Measurements from ENCODE around the gene AFAP1. TPM values are rescaled to one million over a fixed set of nuclear protein-coding genes. Genes with fewer than 3 reads are reported as not detected.

The AFAP1 gene
- total and polyA plus RNA-seq, 2 of the 4 experiments (the other 2 are of a cell fraction) = 48.2 to 80.9 TPM

DNA sequence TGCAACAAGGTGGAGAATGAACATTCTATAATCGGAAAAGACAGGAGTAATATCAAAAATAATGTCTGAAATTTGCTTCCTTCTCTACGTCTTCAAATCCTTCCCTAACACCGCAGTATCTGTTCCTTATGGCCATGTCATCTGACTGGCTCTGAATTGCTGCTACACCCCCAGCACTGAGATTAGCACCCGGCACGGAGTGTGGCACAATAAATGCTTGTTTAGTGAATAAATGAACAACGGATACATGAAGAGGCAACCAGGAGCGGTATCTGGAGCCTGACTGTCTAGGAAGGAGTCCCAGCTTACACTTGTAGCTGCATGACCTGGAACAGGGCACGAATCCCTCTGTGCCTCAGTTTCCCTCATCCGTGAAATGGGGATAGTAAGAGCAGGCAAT is 164.3 kb downstream of the AFAP1 start:
- Histone ChIP-seq H3K14ac (replicated peaks; ENCODE audit: low read depth, low read length) (no peak overlapping the region), H4K8ac (ENCODE audit: low read depth in 2 of 2, low read length in 2 of 2) (no peak overlapping the region), H3K56ac (ENCODE audit: extremely low read depth, insufficient read depth, low read length) (no peak overlapping the region), H3K9me1 (ENCODE audit: insufficient read depth, low read length) (no peaks in the 10 kb centered on the region), H3K36me3 (ENCODE audit: control insufficient read depth, insufficient read depth, low read length) (peaks cover 75% of the 10 kb centered on the region), H2BK20ac (ENCODE audit: low read depth, low read length) (no peak overlapping the region), H3K27me3 (ENCODE audit: control insufficient read depth, insufficient read depth, low read length) (no peaks in the 10 kb centered on the region), H4K5ac (ENCODE audit: low read depth, low read length) (no peak overlapping the region), H3K4me1 (ENCODE audit: control insufficient read depth, insufficient read depth, low read length) (peaks cover 13% of the 10 kb centered on the region), H3K27ac (ENCODE audit: insufficient read depth, low read length) (no peak overlapping the region), H2BK5ac (ENCODE audit: low read depth, low read length, poor library complexity, severe bottlenecking) (no peak overlapping the region), H2BK120ac (ENCODE audit: low read depth, low read length) (no peak overlapping the region), H4K20me1 (ENCODE audit: insufficient read depth, low read length) (peaks cover 50% of the 10 kb centered on the region), H2BK15ac (ENCODE audit: low read depth, low read length) (no peak overlapping the region), H3K4ac (ENCODE audit: low read depth, low read length) (no peak overlapping the region), H3K18ac (ENCODE audit: low read depth, low read length) (no peak overlapping the region), H3K9ac (ENCODE audit: low read depth, low read length) (no peak overlapping the region), H3K4me2 (ENCODE audit: low read depth, low read length) (no peak overlapping the region), H2AK9ac (replicated peaks; ENCODE audit: low read depth, low read length, poor library complexity) (no peak overlapping the region), H4K91ac (ENCODE audit: insufficient read depth, low read depth, low read length) (no peak overlapping the region), H3K4me3 (ENCODE audit: insufficient read depth, low read depth, low read length) (no peak overlapping the region), H3K9me3 (ENCODE audit: control insufficient read depth, insufficient read depth, low read length) (no peaks in the 10 kb centered on the region), H3K79me1 (ENCODE audit: low read depth in 1 of 2, low read length in 2 of 2) (peaks cover 31 to 87% of the 10 kb centered on the region in 2 experiments), H2AFZ (replicated peaks; ENCODE audit: low read length, poor library complexity) (no peak overlapping the region), H3K23ac (ENCODE audit: low read depth, low read length) (no peak overlapping the region), H2AK5ac (ENCODE audit: low read depth, low read length) (no peak overlapping the region)
- no peak for DNase-seq
- no peak for ATAC-seq (ENCODE audit: low read depth)
- CTCF ChIA-PET = no interaction called here
- POLR2A ChIA-PET (ENCODE audit: unreplicated experiment) = no interaction called here
- dilution Hi-C loops (cut with HindIII; ENCODE audit: low sequenced_read_pairs, unreplicated experiment) = no loop called here
- in situ Hi-C loops (cut with MboI; ENCODE audit: low sequenced_read_pairs) = no loop called here
- BruUV-seq (replicated peaks) = no TSS peak
- whole genome bisulfite sequencing, 2 experiments (ENCODE audit: extremely low coverage in 2 of 2, insufficient read length in 1 of 2) = 100% methylated on average over 2 of the region's 9 CpGs; no CpG with 5 or more reads in 1 of the 2 experiments
- intact Hi-C loops (cut with micrococcal nuclease) = no loop called here
- TF ChIP-seq NFE2L2 (IDR thresholded peaks at IDR 0.05; ENCODE audit: low read depth, low read length) (no peak), RAD21 (IDR thresholded peaks at IDR 0.05; ENCODE audit: low read length) (no peak), POLR2A (IDR thresholded peaks at IDR 0.05; ENCODE audit: low read depth, low read length) (no peak), MXI1 (IDR thresholded peaks at IDR 0.05; ENCODE audit: borderline replicate concordance, low read depth, low read length) (no peak), MAZ (IDR thresholded peaks at IDR 0.05; ENCODE audit: borderline replicate concordance, low read depth, low read length) (no peak), SMC3 (IDR thresholded peaks at IDR 0.05; ENCODE audit: low read depth, low read length) (no peak), RCOR1 (IDR thresholded peaks at IDR 0.05; ENCODE audit: insufficient replicate concordance, low read length) (no peak), CHD1 (IDR thresholded peaks at IDR 0.05; ENCODE audit: low read depth, low read length) (no peak), RFX5 (IDR thresholded peaks at IDR 0.05; ENCODE audit: low read depth, low read length) (no peak), MAFK (IDR thresholded peaks at IDR 0.05; ENCODE audit: low read depth, low read length) (no peak), BHLHE40 (IDR thresholded peaks at IDR 0.05; ENCODE audit: low read depth, low read length) (no peak), FOS (IDR thresholded peaks at IDR 0.05; ENCODE audit: low read depth, low read length) (no peak)
- TF ChIP-seq, protein P1, sequence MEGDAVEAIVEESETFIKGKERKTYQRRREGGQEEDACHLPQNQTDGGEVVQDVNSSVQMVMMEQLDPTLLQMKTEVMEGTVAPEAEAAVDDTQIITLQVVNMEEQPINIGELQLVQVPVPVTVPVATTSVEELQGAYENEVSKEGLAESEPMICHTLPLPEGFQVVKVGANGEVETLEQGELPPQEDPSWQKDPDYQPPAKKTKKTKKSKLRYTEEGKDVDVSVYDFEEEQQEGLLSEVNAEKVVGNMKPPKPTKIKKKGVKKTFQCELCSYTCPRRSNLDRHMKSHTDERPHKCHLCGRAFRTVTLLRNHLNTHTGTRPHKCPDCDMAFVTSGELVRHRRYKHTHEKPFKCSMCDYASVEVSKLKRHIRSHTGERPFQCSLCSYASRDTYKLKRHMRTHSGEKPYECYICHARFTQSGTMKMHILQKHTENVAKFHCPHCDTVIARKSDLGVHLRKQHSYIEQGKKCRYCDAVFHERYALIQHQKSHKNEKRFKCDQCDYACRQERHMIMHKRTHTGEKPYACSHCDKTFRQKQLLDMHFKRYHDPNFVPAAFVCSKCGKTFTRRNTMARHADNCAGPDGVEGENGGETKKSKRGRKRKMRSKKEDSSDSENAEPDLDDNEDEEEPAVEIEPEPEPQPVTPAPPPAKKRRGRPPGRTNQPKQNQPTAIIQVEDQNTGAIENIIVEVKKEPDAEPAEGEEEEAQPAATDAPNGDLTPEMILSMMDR (conservative IDR thresholded peaks at IDR 0.05; ENCODE audit: low read depth, low read length) = no peak
- TF ChIP-seq, protein P2, sequence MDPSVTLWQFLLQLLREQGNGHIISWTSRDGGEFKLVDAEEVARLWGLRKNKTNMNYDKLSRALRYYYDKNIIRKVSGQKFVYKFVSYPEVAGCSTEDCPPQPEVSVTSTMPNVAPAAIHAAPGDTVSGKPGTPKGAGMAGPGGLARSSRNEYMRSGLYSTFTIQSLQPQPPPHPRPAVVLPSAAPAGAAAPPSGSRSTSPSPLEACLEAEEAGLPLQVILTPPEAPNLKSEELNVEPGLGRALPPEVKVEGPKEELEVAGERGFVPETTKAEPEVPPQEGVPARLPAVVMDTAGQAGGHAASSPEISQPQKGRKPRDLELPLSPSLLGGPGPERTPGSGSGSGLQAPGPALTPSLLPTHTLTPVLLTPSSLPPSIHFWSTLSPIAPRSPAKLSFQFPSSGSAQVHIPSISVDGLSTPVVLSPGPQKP (IDR thresholded peaks at IDR 0.05; ENCODE audit: borderline replicate concordance, low read depth, low read length) = no peak

All from IMR-90 (cell line).